HepG2 (cell line): ENCODE measurements around the gene FAM118A. TPM values are rescaled to one million over a fixed set of nuclear protein-coding genes. Genes with fewer than 3 reads are reported as not detected.

ENCODE experiments used
- DMAP1 ChIP-seq: IDR thresholded peaks from 2 replicates; pipeline ENCODE4 v1.6.1; 2016
- DNMT3B ChIP-seq: conservative IDR thresholded peaks from 2 replicates; pipeline ENCODE4 v1.6.1; 2016; ENCODE audit warnings: missing biosample characterization, control low read depth
- GATA4 ChIP-seq: sonication (generic); IDR thresholded peaks from 2 replicates; pipeline ENCODE4 v1.6.1; 2016; ENCODE audit warnings: antibody characterized with exemption, low read depth, borderline replicate concordance
- KAT8 ChIP-seq: IDR thresholded peaks from 2 replicates; pipeline ENCODE4 v1.6.1; 2016; ENCODE audit warnings: missing genetic modification reagents, missing compliant biosample characterization
- MXD4 ChIP-seq: IDR thresholded peaks from 2 replicates; pipeline ENCODE4 v1.6.1; 2016; ENCODE audit warnings: mild to moderate bottlenecking, missing biosample characterization, missing genetic modification reagents
- POLR2A ChIP-seq, 2 experiments: IDR thresholded peaks; 2 replicates each; pipeline ENCODE4 v1.6.1; 2011; ENCODE audit warnings: low read depth in 2 of 2, low read length in 2 of 2, mild to moderate bottlenecking in 1 of 2, moderate library complexity in 1 of 2; ENCODE audit not compliant: insufficient read depth in 1 of 2
- SETDB1 ChIP-seq: sonication (generic); formaldehyde crosslinking; IDR thresholded peaks from 2 replicates; pipeline ENCODE4 v1.5.1; 2020; ENCODE audit warnings: missing genetic modification reagents, mild to moderate bottlenecking, borderline replicate concordance
- TCF7L2 ChIP-seq: IDR thresholded peaks from 2 replicates; pipeline ENCODE4 v1.6.1; 2011; ENCODE audit warnings: mild to moderate bottlenecking, low read depth, low read length, moderate library complexity
- TSC22D2 ChIP-seq: sonication (generic); formaldehyde crosslinking; IDR thresholded peaks from 2 replicates; pipeline ENCODE4 v1.5.1; 2020; ENCODE audit warnings: missing genetic modification reagents, mild to moderate bottlenecking, borderline replicate concordance
- ZNF362 ChIP-seq: sonication (generic); formaldehyde crosslinking; IDR thresholded peaks from 2 replicates; pipeline ENCODE4 v1.4.0; 2020; ENCODE audit warnings: missing genetic modification reagents, mild to moderate bottlenecking, borderline replicate concordance
- ZNF607 ChIP-seq: sonication (generic); formaldehyde crosslinking; IDR thresholded peaks from 2 replicates; pipeline ENCODE4 v1.5.1; 2020; ENCODE audit warnings: missing genetic modification reagents, mild to moderate bottlenecking, borderline replicate concordance
- ZNF678 ChIP-seq: sonication (generic); formaldehyde crosslinking; IDR thresholded peaks from 2 replicates; pipeline ENCODE4 v1.4.0; 2020; ENCODE audit warnings: mild to moderate bottlenecking, missing genetic modification reagents
- ZSCAN25 ChIP-seq: sonication (generic); formaldehyde crosslinking; IDR thresholded peaks from 2 replicates; pipeline ENCODE4 v1.8.0; 2022; ENCODE audit warnings: mild to moderate bottlenecking, missing genetic modification reagents
- polyA plus RNA-seq, 8 experiments: library from polyadenylated mRNA; depleted of rRNA in 3 of 8; stranded (reverse) in 7 of 8; unstranded in 1 of 8; fragments of >200 nt; fragmentation: Illumina TruSeq in 4 of 8; extraction: Trizol in 4 of 8; gene quantifications; 2 replicates each; pipeline versions ENCODE4 v1.2.1 to v1.2.3, GENCODE V29; 2011 to 2016; ENCODE audit warnings: low read depth in 4 of 8, missing spikeins in 1 of 8, mixed read lengths in 1 of 8; ENCODE audit not compliant: insufficient read depth in 1 of 8
- total RNA-seq, 5 experiments: library from RNA; depleted of rRNA; stranded (reverse); fragments of >200 nt; fragmentation: Illumina TruSeq; extraction: Trizol; gene quantifications; 2 replicates each; pipeline ENCODE4 v1.2.3, GENCODE V29; 2016; ENCODE audit warnings: low read depth in 1 of 5
- TF ChIP-seq, protein P1 (sequence below): sonication (generic); formaldehyde crosslinking; IDR thresholded peaks from 2 replicates; pipeline ENCODE4 v1.4.0; 2020; ENCODE audit warnings: missing genetic modification reagents
- TF ChIP-seq, protein P2 (sequence below): sonication (generic); formaldehyde crosslinking; IDR thresholded peaks from 2 replicates; pipeline ENCODE4 v1.4.0; 2020; ENCODE audit warnings: missing genetic modification reagents, borderline replicate concordance
- TF ChIP-seq, protein P3 (sequence below): sonication (generic); formaldehyde crosslinking; IDR thresholded peaks from 2 replicates; pipeline ENCODE4 v1.8.1; 2023; ENCODE audit warnings: mild to moderate bottlenecking, missing genetic modification reagents
- TF ChIP-seq, protein P4 (sequence below): IDR thresholded peaks from 2 replicates; pipeline ENCODE4 v1.6.1; 2016; ENCODE audit warnings: low read depth, borderline replicate concordance
- TF ChIP-seq, protein P5 (sequence below): sonication (generic); formaldehyde crosslinking; IDR thresholded peaks from 2 replicates; pipeline ENCODE4 v1.4.0; 2020; ENCODE audit warnings: missing genetic modification reagents, borderline replicate concordance

FAM118A gene
- total and polyA plus RNA-seq, 2 of the 13 experiments (the other 11 are each of a cell fraction or from before 2014, with no cell fraction given): 36.7 to 48.2 TPM

- TF ChIP-seq, protein P1, sequence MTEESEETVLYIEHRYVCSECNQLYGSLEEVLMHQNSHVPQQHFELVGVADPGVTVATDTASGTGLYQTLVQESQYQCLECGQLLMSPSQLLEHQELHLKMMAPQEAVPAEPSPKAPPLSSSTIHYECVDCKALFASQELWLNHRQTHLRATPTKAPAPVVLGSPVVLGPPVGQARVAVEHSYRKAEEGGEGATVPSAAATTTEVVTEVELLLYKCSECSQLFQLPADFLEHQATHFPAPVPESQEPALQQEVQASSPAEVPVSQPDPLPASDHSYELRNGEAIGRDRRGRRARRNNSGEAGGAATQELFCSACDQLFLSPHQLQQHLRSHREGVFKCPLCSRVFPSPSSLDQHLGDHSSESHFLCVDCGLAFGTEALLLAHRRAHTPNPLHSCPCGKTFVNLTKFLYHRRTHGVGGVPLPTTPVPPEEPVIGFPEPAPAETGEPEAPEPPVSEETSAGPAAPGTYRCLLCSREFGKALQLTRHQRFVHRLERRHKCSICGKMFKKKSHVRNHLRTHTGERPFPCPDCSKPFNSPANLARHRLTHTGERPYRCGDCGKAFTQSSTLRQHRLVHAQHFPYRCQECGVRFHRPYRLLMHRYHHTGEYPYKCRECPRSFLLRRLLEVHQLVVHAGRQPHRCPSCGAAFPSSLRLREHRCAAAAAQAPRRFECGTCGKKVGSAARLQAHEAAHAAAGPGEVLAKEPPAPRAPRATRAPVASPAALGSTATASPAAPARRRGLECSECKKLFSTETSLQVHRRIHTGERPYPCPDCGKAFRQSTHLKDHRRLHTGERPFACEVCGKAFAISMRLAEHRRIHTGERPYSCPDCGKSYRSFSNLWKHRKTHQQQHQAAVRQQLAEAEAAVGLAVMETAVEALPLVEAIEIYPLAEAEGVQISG (CRISPR knock-in tag): peak; percentile 76
- no peak for TF ChIP-seq TCF7L2
- TF ChIP-seq ZNF362 (CRISPR knock-in tag): no peak
- TF ChIP-seq, protein P2, sequence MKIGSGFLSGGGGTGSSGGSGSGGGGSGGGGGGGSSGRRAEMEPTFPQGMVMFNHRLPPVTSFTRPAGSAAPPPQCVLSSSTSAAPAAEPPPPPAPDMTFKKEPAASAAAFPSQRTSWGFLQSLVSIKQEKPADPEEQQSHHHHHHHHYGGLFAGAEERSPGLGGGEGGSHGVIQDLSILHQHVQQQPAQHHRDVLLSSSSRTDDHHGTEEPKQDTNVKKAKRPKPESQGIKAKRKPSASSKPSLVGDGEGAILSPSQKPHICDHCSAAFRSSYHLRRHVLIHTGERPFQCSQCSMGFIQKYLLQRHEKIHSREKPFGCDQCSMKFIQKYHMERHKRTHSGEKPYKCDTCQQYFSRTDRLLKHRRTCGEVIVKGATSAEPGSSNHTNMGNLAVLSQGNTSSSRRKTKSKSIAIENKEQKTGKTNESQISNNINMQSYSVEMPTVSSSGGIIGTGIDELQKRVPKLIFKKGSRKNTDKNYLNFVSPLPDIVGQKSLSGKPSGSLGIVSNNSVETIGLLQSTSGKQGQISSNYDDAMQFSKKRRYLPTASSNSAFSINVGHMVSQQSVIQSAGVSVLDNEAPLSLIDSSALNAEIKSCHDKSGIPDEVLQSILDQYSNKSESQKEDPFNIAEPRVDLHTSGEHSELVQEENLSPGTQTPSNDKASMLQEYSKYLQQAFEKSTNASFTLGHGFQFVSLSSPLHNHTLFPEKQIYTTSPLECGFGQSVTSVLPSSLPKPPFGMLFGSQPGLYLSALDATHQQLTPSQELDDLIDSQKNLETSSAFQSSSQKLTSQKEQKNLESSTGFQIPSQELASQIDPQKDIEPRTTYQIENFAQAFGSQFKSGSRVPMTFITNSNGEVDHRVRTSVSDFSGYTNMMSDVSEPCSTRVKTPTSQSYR (CRISPR knock-in tag): peak; percentile 16; the same call in 1 of the 2 replicates
- TF ChIP-seq MXD4 (CRISPR knock-in tag): peak; percentile 99
- no peak for TF ChIP-seq ZNF678
- TF ChIP-seq DNMT3B (CRISPR knock-in tag): no peak
- TF ChIP-seq POLR2A (IDR thresholded peaks at IDR 0.05; ENCODE audit: insufficient read depth in 1 of 2, low read depth in 2 of 2, low read length in 2 of 2): no peak
- TF ChIP-seq, protein P3, sequence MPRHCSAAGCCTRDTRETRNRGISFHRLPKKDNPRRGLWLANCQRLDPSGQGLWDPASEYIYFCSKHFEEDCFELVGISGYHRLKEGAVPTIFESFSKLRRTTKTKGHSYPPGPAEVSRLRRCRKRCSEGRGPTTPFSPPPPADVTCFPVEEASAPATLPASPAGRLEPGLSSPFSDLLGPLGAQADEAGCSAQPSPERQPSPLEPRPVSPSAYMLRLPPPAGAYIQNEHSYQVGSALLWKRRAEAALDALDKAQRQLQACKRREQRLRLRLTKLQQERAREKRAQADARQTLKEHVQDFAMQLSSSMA (CRISPR knock-in tag): 0 out of 2 replicates have a peak, but pooled peaks have one; percentile 41
- peak; percentile 94 for TF ChIP-seq ZSCAN25
- 0 out of 2 replicates have a peak, but pooled peaks have one; percentile 66 for TF ChIP-seq TSC22D2 (CRISPR knock-in tag)
- TF ChIP-seq SETDB1 (CRISPR knock-in tag): no peak
- peak; percentile 92; the same call in 1 of the 2 replicates for TF ChIP-seq DMAP1 (CRISPR knock-in tag)
- TF ChIP-seq, protein P4, sequence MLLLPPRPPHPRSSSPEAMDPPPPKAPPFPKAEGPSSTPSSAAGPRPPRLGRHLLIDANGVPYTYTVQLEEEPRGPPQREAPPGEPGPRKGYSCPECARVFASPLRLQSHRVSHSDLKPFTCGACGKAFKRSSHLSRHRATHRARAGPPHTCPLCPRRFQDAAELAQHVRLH (CRISPR knock-in tag): peak; percentile 92; the same call in 1 of the 2 replicates
- TF ChIP-seq, protein P5, sequence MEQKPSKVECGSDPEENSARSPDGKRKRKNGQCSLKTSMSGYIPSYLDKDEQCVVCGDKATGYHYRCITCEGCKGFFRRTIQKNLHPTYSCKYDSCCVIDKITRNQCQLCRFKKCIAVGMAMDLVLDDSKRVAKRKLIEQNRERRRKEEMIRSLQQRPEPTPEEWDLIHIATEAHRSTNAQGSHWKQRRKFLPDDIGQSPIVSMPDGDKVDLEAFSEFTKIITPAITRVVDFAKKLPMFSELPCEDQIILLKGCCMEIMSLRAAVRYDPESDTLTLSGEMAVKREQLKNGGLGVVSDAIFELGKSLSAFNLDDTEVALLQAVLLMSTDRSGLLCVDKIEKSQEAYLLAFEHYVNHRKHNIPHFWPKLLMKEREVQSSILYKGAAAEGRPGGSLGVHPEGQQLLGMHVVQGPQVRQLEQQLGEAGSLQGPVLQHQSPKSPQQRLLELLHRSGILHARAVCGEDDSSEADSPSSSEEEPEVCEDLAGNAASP (CRISPR knock-in tag): peak; percentile 60; the same call in 1 of the 2 replicates
- TF ChIP-seq GATA4: no peak
- peak; percentile 50; the same call in 1 of the 2 replicates for TF ChIP-seq KAT8 (CRISPR knock-in tag)
- TF ChIP-seq ZNF607 (CRISPR knock-in tag): peak; percentile 86
Observed at GRCh38 chr22:45263463-45264269, 46.1 kb upstream of the FAM118A start (continued).
